Vein endothelial cell (primary cell): ENCODE measurements around the gene STH. TPM values are rescaled to one million over a fixed set of nuclear protein-coding genes. Genes with fewer than 3 reads are reported as not detected.

ENCODE experiments used
- total RNA-seq: library from RNA; depleted of rRNA; stranded (reverse); fragments of >200 nt; gene quantifications from 2 replicates; pipeline ENCODE4 v1.2.3, GENCODE V29; 2012

Gene STH, protein sequence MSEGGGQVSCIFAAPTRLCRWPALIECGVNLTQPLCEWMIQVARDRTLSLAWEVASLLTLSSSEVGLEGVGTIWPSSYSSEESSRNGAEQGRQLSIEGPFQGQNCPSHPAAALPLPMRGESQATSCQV
- total RNA-seq = not detected in 2 replicates

DNA sequence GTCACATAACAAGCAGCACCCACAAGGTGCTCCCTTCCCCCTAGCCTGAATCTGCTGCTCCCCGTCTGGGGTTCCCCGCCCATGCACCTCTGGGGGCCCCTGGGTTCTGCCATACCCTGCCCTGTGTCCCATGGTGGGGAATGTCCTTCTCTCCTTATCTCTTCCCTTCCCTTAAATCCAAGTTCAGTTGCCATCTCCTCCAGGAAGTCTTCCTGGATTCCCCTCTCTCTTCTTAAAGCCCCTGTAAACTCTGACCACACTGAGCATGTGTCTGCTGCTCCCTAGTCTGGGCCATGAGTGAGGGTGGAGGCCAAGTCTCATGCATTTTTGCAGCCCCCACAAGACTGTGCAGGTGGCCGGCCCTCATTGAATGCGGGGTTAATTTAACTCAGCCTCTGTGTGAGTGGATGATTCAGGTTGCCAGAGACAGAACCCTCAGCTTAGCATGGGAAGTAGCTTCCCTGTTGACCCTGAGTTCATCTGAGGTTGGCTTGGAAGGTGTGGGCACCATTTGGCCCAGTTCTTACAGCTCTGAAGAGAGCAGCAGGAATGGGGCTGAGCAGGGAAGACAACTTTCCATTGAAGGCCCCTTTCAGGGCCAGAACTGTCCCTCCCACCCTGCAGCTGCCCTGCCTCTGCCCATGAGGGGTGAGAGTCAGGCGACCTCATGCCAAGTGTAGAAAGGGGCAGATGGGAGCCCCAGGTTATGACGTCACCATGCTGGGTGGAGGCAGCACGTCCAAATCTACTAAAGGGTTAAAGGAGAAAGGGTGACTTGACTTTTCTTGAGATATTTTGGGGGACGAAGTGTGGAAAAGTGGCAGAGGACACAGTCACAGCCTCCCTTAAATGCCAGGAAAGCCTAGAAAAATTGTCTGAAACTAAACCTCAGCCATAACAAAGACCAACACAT lies at the start of gene STH:
TSS of gene STH (plus strand) at position 264 of the 913 bp plus-strand sequence. CDS start at position 294, 30 bp downstream.

Other genes with a start within 250 kb of the STH start
- not detected in 2 replicates for gene CRHR1, start 214.9 kb upstream of the STH start, total RNA-seq
- not detected in 2 replicates for gene SPPL2C, start 154.4 kb upstream of the STH start, total RNA-seq
- under 0.01 TPM in 2 replicates for gene MAPT, start 104.7 kb upstream of the STH start, total RNA-seq
- 66.0 and 101 TPM in 2 replicates for gene KANSL1, start 194.2 kb downstream of the STH start, total RNA-seq